Testis (tissue), 2 donors: ENCODE data around the gene CUL7.

Experiments
- POLR2A ChIP-seq: fragments of 450-650 bp; IDR thresholded peaks from one replicate; pipeline ENCODE4 v1.6.1; 2017; ENCODE audit warnings: antibody characterized with exemption, mild to moderate bottlenecking, moderate library complexity
- TF ChIP-seq, protein P1 (sequence below), 3 experiments: fragments of 450-650 bp in 2 of 3; fragments of 200-600 bp in 1 of 3; sonication (generic) in 1 of 3; IDR thresholded peaks; one replicate each; pipeline ENCODE4 v1.5.1; 2016 to 2019; ENCODE audit warnings: antibody characterized with exemption in 3 of 3, mild to moderate bottlenecking in 2 of 3, moderate library complexity in 1 of 3

DNA sequence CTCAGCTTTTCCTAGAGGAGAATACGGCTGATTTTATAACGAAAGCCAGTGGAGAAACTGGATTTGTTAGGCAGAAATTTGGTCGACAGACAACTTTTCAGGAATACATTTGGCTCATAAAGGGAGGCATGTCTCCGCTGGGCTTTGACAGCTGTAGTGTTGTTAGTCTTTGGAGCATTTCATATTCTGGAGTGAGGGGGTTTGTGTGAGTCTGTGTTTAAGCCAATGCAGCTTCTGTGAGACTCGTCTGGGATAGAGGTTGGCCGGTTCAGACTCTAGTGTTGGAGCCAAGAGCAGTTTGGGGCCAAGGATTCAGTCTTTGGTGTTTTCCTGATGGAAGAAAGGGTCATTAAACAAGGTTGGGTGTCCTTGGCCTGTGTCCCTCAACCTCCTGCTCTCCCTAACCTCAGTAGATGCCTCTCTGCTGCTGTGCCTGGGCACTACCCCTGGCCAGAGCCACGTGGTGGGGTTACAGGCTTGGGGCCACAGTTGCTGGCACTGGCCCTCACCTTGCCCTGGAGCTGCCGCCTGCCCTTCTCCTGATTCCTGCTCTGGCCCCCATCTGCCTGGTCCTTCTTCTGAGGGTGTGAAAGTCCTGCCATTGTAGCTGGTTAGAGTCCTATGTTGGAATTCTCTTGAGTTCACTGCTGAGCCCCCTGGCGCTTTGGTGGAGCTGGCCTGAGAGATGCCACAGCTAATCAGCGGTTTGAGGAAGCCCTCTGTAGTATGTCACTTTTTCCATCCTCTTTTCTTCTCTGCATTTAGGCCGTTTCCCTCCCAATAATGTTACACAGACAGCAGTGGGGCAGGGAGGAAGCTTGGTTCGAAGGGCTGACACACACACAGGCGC is 29.4 kb upstream of the CUL7 start:
- TF ChIP-seq, protein P1, sequence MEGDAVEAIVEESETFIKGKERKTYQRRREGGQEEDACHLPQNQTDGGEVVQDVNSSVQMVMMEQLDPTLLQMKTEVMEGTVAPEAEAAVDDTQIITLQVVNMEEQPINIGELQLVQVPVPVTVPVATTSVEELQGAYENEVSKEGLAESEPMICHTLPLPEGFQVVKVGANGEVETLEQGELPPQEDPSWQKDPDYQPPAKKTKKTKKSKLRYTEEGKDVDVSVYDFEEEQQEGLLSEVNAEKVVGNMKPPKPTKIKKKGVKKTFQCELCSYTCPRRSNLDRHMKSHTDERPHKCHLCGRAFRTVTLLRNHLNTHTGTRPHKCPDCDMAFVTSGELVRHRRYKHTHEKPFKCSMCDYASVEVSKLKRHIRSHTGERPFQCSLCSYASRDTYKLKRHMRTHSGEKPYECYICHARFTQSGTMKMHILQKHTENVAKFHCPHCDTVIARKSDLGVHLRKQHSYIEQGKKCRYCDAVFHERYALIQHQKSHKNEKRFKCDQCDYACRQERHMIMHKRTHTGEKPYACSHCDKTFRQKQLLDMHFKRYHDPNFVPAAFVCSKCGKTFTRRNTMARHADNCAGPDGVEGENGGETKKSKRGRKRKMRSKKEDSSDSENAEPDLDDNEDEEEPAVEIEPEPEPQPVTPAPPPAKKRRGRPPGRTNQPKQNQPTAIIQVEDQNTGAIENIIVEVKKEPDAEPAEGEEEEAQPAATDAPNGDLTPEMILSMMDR (IDR thresholded peaks at IDR 0.05), result no peak
- no peak for TF ChIP-seq POLR2A
